ENCODE measurements around the gene SLC35F1. TPM values are rescaled to one million over a fixed set of nuclear protein-coding genes. Genes with fewer than 3 reads are reported as not detected.

Gene SLC35F1
- total RNA-seq, 1 experiment from 2014 or later: 4.3 TPM

DNA sequence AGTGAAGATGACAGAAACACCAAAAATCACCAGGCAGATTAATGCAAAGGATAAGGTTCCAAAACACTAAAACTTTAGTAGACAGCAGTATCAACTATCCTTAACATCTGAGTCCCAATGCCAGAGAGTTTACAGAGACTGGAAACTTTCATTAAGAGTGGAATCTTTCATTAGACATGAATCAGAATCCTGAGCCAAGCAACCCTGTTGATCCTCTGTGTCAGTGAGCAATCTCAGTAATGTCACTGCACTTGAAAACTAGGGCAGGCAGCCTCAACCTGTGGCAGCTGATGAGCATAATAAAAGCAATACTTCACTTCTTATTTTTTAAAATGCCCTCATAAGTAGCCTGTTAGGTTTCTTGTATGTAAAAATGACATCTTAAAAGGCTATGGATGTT is 388.3 kb downstream of the SLC35F1 start:
- Histone ChIP-seq H3K9ac (ENCODE audit: extremely low read depth, insufficient read length, low read length) (no peak overlapping the region), H3K27ac (ENCODE audit: insufficient read length, low read depth, low read length) (no peak overlapping the region), H2BK15ac (ENCODE audit: low read depth, low read length) (no peak overlapping the region), H3K18ac (ENCODE audit: insufficient read length, low read depth, low read length) (no peak overlapping the region), H2BK12ac (ENCODE audit: insufficient read length, low read depth, low read length) (no peak overlapping the region), H3K56ac (ENCODE audit: insufficient read length, low read depth, low read length) (no peak overlapping the region), H3K14ac (ENCODE audit: insufficient read depth, low read length) (no peak overlapping the region), H3K4ac (ENCODE audit: low read depth, low read length) (no peak overlapping the region), H2AK5ac (ENCODE audit: insufficient read length, low read length) (no peak overlapping the region), H3K4me2 (ENCODE audit: insufficient read depth, insufficient read length, low read length) (no peak overlapping the region), H4K20me1 (ENCODE audit: control insufficient read depth, insufficient read depth, insufficient read length) (no peaks in the 10 kb centered on the region), H4K91ac (ENCODE audit: insufficient read length, low read depth, low read length) (no peak overlapping the region), H3K4me1 (ENCODE audit: insufficient read depth, low read length) (no peaks in the 10 kb centered on the region), H3K9me3 (ENCODE audit: control insufficient read depth, low read depth, low read length) (no peaks in the 10 kb centered on the region), H4K5ac (ENCODE audit: insufficient read length, low read depth, low read length) (no peak overlapping the region), H3K23ac (ENCODE audit: insufficient read length, low read depth, low read length) (no peak overlapping the region), H3K27me3 (ENCODE audit: insufficient read depth, low read length) (no peaks in the 10 kb centered on the region), H4K8ac (replicated peaks; ENCODE audit: insufficient read length, low read depth, low read length) (no peak overlapping the region), H3T11ph (ENCODE audit: low read length) (no peak overlapping the region), H2BK20ac (ENCODE audit: low read depth, low read length, poor library complexity, severe bottlenecking) (no peak overlapping the region), H3K23me2 (ENCODE audit: insufficient read length, low read depth, low read length, poor library complexity, severe bottlenecking) (no peaks in the 10 kb centered on the region), H2BK5ac (ENCODE audit: insufficient read length, low read length) (no peak overlapping the region), H3K79me1 (ENCODE audit: insufficient read depth, low read depth, low read length, poor library complexity, severe bottlenecking) (no peaks in the 10 kb centered on the region), H2AFZ (ENCODE audit: low read length) (no peak overlapping the region), H3K79me2 (ENCODE audit: insufficient read depth, low read length) (no peaks in the 10 kb centered on the region), H2BK120ac (ENCODE audit: low read depth, low read length, poor library complexity, severe bottlenecking) (no peak overlapping the region)
- Mint-ChIP-seq H3K27ac (no peak overlapping the region), H3K27me3 (ENCODE audit: low read depth) (no peaks in the 10 kb centered on the region), H3K9me3 (no peaks in the 10 kb centered on the region), H3K36me3 (ENCODE audit: insufficient read depth in 1 of 3, low read depth in 3 of 3) (peaks cover 0 to 2% (median 0%) of the 10 kb centered on the region in 3 experiments; a peak in 1 of 7 replicates), H3K4me3 (no peak overlapping the region), H3K4me1 (peaks cover 9 to 10% of the 10 kb centered on the region in 2 experiments)
- TF ChIP-seq, protein P1, sequence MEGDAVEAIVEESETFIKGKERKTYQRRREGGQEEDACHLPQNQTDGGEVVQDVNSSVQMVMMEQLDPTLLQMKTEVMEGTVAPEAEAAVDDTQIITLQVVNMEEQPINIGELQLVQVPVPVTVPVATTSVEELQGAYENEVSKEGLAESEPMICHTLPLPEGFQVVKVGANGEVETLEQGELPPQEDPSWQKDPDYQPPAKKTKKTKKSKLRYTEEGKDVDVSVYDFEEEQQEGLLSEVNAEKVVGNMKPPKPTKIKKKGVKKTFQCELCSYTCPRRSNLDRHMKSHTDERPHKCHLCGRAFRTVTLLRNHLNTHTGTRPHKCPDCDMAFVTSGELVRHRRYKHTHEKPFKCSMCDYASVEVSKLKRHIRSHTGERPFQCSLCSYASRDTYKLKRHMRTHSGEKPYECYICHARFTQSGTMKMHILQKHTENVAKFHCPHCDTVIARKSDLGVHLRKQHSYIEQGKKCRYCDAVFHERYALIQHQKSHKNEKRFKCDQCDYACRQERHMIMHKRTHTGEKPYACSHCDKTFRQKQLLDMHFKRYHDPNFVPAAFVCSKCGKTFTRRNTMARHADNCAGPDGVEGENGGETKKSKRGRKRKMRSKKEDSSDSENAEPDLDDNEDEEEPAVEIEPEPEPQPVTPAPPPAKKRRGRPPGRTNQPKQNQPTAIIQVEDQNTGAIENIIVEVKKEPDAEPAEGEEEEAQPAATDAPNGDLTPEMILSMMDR (conservative IDR thresholded peaks at IDR 0.05): no peak
- no peak for DNase-seq
